NCI-H345 treated with DMSO at 0.1 percent for 48 hours (cell line): ENCODE data around the gene AGPAT3.
"Not testable (repeated sequence)": the region's sequence is repeated elsewhere in the genome, so short reads cannot be mapped to it uniquely, and the experiment has no call there.

Experiments
- DNase-seq: peaks from one replicate; lab custom pipeline; 2025; ENCODE audit not compliant: unreplicated experiment; lab: John Stamatoyannopoulos, UW

The AGPAT3 gene

DNA sequence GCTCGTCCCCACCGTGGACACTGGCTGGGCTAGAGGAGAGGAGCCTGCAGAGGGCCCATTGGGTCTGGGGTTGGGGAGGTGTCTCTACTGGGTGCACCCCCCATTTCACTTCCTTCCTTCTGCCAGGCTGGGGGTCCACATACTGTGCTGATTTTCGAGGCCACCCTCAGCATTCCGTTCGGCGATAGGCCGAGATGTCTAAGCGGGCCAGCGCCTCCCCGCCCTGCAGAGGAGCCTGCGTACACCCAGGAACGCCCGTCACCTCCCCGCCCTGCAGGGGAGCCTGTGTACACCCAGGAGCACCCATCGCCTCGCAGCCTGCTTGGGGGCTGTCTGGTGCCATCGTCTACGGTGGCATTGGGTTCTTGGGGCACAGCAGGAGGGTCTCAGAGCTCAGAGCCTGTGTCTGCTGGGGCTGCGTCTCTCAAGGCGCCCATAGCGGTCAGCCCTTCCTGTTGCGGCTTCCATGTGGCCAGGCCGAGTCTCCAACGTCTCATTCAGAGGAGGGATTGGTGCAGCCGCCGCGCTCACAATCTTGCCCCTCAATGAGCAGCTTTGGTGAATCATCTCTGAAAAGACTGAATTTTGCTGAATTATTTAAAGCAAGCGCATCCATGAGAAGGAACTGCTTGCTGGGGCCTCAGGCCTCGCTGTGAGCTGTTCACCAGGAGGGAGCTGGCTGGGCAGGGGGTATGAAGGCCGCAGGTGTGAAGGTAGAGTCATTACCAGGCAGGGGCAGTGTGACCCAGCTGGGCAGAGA lies 30.7 kb upstream of the AGPAT3 start:
- DNase-seq, result no peak

DNA sequence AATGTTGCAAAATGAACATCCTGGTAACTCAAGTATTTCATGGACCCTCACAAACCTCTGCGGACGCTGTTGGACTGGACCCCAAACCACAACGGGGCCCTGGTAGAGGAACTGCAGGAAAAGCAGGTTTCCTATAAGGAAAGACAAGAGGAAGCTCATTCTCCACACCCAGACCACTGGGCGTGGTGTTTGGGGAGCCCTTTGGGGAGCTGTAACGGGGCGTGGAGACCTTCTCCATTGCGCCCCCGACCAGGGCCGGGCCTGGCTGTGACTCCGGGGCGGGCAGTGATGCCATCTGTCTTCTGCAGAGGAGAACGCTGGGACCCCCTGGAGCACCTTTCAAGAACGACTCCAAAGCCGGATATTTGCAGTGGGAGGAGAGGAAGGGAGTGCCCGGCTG lies 30.0 kb upstream of the AGPAT3 start:
- DNase-seq, result no peak

DNA sequence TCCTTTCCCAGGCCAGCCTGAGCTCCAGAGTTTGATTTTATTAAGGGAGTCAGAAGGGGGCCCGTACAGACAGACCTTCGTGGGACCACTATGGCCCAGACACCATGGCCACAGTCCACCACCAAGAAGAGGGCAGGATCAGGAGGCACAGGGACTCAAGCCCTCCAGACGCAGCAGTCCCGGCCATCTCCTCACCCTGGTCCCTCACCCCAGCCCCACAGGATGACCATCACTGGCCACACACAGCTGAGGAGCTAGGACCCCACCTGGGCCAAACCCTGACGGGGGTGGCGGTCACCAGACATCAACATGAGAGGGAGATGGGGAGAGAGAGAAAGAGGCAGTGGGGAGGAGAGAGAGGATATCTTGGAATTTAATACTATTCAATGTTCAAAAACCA lies 29.2 kb upstream of the AGPAT3 start:
- DNase-seq, result no peak

DNA sequence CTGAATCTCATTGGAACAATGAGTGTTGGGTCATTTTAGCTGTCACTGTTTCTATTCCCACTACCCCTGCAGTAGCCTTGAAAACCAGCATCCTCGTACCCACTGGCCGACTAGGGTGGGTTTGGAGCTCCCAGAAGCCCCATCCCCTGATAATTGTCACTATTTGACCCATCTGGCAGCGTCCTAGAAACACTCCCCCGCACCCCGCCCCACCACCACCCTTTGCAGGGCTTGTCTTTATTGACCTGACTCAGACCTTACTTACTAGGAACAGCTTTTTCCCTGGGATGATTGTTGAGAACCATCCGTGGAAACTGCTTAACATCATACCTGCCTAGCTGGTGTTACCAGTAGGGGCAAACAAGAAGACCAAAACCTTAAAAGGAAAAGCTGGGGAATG lies 28.4 kb upstream of the AGPAT3 start:
- no peak for DNase-seq

DNA sequence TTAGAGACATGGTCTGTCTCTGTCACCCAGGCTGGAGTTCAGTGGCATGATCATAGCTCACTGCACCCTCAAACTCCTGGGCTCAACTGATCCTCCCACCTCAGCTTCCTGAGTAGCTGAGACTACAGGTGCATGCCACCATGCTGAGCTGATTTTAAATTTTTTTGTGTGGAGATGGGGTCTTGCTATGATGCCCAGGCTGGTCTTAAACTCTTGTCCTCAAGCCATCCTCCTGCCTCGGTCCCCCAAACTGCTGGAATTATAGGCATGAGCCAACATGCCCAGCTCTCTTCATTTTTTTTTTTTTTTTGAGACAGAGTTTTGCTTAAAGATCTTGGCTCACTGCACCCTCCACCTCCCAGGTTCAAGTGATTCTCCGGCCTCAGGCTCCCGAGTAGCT lies 24.8 kb upstream of the AGPAT3 start:
- no peak for DNase-seq

DNA sequence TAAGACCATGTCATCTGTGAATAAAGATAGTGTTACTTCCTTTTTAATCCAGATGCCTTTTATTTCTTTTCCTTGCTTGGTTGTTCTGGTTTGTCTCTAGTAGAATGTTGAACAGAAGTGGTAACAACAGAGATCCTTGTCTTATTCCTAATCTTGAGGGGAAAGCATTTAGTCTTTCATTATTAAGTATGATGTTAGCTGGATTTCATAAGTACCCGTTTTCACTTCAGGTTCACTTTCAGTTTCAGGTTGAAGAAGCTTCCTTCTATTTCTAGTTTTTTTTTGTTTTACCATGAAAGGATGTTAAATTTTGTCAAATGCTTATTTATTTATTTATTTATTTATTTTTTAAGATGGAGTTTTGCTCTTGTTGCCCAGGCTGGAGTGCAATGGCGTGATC lies 22.3 kb upstream of the AGPAT3 start:
- DNase-seq, result no peak

DNA sequence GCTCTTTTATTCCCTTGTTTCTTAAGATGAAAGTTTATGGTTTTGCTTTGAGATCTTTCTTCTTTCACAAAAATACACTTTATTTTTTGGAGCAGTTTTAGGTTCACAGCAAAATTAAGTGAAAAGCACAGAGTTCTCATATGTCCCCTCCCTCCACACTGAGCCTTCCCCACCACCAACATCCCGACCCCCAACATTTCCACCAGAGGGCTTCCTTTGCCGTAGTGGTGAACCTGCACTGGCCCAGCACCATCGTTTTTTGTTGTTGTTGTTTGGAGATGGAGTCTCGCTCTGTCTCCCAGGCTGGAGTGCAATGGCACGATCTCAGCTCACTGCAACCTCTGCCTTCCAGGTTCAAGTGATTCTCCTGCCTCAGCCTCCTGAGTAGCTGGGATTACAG lies 20.1 kb upstream of the AGPAT3 start:
- not testable (repeated sequence) for DNase-seq

DNA sequence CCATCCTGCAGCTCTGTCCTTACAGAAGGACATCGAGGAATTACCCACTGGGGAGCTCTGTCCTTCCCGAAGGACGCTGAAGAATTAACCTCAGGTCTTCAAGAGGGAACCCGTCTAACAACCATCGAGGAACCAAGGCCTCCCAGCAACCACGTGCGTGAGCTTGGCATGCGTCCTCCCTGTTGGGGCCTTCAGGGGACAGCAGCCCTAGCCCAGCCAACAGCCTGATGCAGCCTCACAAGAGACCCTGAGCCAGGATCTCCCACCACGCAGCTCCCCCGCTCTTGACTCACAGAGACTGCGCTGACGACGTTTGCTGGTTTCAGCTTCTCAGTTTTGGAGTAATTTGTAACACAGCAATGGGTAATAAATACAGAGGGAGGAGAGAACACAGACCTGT lies 19.6 kb upstream of the AGPAT3 start:
- DNase-seq, result no peak

DNA sequence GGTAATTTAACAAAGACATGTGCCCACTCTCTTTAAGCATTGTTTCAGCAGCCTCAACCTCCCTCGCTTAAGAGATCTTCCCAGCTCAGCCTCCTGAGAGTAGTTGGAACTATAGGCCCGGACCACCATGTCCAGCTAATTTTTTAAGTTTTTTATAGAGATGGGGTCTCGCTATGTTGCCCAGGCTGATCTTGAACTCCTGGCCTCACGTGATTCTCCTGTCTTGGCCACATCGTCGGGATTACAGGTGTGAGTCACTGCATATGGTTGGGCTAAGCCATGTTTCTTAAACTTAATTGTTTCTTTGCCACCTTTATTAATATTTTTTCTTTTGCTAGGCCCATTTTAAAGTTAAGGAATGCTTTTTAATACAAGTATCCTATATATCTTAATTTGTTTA lies 18.6 kb upstream of the AGPAT3 start:
- no peak for DNase-seq

DNA sequence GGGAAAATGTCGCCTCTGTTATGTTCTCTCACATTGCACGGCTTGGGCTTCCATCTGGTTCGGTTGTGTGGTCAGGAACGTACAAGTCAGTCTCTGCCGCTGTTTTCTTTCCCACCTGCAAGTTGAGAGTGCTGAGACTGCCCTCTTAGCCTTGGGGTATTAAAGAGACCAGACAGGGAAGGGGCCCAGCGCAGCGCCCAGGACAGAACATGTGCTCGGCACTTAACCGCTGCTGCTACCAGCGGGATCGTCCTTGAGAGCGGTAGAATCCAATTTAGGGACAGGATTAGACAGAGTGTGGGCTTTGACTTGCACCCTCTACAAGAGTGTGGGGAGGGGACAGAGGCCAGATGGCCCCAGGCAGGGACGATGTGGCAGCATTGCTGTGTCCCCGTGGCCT lies 17.7 kb upstream of the AGPAT3 start:
- DNase-seq, result no peak

DNA sequence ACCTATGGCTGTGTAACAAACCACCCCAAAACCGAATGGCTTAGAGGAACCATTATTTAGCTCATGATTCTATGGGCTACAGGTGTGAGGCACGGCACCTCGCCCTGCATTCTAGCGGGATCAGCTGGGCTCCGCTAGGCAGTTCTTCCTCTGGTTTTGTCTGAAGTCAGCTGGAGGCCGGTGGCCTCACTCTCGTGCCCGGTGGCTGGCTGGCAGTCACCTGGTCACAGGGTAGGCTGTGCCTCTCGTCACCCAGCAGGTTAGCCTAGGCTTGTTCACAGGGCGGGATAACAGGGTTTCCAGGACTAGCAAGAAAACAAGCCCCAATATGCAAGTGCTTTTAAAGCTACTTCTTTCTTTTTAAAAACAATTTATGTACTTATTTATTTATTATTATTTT lies 16.3 kb upstream of the AGPAT3 start:
- no peak for DNase-seq

DNA sequence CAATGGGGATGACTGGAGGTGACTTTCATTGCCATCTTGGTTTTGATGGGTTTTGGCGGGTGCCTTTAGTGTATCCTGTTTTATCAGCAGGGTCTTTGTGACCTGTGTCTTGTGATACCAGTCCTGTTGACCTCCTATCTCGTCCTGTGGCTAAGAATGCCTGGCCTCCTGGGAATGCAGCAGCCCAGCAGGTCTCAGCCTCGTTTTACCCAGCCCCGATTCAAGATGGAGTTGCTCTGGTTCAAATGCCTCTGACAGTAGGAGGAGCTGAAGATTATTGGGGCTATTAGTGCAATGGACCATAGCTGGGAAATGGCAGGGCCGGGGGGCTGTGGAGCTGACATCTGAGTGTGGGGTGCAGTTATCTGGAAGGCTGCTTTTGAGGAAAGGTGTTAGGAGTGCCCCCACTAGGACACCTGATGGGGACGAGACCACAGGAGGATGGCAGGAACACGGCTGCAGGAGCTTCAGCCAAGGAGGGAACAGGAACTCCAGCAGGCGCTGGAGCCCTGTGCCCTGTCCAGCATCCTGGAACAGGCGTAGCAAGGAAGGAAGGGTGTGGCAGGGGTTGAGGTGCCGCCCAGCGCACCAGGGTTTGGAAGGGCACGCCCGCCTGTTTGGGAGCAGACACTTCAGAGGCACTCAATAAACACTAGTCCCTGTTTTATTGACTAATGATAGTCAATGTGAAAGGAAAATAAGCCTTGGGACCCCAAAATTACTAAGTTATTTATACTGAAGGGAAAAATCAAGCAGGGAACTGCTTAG lies 15.3 kb upstream of the AGPAT3 start:
- no peak for DNase-seq

DNA sequence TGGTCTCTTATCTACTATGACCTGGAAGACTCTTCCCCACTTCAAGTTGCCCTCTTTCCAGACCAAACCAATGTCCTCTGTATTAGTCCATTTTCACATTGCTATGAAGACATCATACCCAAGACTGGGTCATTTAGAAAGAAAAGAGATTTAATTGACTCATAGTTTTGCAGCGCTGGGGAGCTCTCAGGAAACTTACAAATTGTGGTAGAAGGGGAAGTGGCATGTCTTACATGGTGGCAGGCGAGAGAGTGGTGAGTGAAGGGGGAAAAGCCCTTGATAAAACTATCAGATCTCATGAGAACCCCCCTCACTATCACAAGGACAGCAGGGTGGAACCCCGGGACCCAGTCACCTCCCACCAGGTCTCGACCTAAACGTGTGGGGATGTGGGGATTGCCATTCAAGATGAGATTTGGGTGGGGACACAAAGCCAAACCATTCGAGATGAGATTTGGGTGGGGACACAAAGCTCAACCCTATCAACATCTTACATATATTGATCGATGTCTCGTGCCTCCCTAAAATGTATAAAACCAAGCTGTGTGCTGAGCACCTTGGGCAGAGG lies 14.2 kb upstream of the AGPAT3 start:
- DNase-seq, result no peak

DNA sequence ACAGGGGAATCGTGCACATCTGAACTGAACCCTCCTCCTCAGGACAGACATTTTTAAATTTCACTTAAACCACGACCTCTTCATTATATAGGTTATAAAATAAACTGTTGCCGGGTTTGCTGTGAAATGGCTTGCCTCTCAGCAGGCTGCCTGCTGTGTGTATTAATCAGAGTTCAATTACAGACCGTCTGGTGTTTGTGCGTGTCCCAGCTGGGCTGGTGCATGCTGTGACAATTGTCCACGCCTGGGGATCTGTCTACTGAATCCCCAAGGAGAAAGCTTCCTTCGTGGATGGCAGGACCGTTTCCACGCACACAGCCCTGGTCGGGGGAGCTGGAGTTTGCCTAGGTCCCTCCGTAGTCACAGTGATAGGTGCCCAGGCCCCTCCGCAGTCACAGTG lies 13.4 kb upstream of the AGPAT3 start:
- DNase-seq, result peak; percentile 8

DNA sequence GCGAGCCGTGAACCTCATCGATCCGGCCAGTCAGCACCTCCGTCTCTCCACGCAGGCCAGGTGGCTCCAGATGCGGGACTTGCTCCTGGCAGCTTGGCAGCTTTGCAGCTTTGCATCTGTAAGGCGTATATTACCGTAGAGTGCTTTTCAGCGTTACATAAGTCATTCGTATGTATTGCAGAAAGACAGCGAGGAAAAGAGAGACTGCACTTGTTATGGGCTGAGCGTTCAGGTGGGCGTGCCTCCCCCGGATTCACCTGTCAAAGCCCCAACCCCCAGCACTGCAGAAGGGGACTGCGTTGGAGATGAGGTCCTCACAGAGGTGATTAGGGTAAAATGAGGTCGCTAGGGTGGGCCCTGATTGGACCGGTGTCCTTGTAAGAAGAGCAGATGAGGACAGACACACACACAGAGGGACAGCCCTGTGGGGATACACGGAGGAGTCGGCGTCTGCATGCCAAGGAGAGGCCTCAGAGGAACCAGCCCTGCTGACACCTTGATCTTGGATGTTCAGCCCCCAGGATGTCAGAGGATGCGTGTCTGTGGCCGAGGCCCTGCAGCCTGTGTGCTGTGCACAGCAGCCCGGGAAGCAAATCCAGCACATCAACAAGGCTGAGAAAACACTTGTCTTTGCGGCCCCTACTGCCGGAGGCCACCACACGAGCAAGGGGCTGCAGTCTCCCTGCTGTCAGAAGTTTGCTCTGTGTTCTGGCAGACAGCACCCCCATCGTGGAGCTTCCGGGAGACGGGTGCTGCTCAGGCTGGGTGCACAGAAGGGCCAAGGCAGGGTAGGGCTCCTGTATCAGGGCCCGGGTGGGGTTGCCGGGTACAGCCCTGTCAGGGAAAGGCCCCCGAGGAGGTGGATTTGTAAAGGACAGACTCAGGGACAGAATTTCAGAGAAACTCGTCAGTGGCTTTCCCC lies 10.9 kb upstream of the AGPAT3 start:
- no peak for DNase-seq

DNA sequence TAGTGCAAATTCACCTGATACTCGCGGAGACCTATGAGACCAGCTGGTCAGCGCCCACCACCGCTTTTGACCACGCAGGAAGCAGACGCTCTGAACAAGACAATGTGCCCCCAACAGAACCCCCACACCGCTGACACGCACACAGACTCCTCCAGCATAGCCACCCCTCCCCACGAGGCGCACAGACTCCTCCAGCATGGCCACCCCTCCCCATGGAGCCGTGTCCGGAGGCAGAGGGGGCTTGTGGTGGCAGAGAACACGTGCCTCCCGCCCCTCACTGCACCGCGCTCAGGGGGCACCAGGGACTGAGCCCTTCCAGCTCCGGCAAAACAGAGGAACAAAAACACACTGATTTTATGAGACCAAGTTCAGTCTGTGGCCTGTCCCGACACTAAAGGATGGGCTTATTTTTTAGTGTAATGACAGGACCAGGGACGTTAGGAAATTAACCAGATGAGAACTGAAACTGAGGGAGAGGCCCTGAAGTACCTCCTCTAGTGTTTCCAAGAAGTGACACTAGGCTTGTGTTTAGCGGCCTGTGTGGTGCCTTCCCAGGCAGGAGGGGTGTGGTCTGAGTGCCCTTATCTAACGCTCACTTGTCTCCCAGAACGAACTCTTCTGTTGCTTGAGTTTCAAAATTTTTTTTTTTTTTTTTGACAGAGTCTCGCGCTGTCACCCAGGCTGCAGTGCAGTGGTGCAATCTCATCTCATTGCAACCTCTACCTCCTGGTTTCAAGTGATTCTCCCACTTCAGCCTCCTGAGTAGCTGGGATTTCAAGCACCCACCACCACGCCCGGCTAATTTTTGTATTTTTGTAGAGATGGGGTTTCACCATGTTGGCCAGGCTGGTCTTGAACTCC lies 10.0 kb upstream of the AGPAT3 start:
- DNase-seq, result no peak

DNA sequence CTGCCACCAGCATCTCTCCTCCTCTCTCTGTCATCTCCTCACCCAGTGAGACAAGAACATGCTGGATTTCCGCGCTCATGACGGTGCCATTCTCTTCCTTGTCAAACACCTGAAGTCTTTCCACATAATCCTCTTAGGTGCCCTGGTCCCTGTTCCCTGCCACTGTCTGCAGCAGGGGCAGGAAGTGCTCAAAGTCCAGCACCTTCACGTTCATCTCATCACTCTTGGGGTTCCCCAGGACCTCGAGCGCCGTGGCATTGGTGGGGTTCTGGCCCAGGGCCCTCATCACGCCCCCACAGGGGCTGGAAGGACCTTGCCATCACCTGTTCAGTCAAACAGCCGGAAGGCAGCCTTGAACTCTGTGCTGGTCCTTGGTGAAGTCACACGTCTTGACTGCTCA lies 9.1 kb upstream of the AGPAT3 start:
- DNase-seq, result no peak

DNA sequence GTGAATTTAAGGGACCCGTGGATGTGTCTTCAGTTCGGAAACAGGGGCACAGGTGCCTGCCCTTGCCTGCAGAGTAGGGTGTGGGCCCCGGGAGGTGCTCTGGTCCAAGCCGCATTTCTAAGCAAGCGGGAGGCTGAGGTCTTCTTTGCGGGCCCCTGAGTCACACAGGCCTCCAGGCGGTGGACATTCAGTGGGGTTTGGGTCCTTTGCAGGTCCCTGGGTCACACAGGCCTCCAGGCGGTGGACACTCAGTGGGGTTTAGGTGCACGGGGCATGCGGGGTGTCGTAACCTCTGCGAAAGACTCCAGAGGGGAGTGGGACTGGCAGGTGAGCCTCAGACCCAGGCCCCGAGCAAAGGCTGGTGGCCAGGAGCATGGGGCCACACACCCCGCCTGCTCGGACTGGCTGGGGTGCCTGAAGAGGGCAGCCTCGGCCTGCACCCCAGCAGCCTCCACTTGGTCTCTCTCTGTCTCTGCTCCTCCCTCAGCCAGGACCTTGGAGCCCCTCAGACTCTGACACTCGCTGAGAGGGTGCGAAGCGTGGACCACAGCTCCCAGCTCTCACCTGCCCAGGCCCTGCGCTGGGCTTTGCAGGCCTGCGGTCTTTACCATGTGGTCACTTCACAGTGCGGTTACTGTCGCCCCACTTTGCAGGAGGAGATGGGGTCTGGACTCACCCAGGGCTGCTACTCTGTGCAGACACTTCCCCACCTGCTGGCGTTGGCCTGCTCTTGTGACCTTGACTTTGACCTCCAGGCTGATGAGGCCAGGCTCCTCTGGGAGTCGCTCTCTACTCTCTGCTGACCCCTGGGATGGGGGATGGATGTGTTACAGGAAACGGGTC lies 6.0 kb upstream of the AGPAT3 start:
- DNase-seq, result no peak

DNA sequence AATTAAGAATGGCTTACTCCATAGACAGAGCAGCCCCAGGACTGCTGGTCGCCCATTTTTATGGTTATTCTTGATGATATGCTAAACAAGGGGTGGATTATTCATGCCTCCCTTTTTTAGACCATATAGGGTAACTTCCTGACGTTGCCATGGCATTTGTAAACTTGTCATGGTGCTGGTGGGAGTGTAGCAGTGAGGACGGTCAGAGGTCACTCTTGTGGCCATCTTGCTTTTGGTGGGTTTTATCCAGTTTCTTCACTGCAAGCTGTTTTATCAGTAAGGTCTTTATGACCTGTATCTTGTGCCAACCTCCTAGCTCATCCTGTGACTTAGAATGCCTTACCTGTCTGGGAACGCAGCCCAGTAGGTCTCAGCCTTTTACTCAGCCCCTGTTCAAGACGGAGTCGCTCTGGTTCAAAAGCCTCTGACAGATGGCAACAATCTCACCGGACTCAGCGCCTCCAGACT lies 5.2 kb upstream of the AGPAT3 start:
- DNase-seq, result no peak
